PFSK-1 (cell line): ENCODE results near the gene VAMP5.

Experiments used
- FOXP2 ChIP-seq: optimal IDR thresholded peaks from 2 replicates; pipeline ENCODE3; 2011; ENCODE audit warnings: borderline replicate concordance, control low read depth, inconsistent platforms; ENCODE audit not compliant: insufficient read depth; ENCODE audit errors: extremely low read length, extremely low read depth
- POLR2AphosphoS5 ChIP-seq: IDR thresholded peaks from 2 replicates; pipeline ENCODE4 v1.6.1; 2012; ENCODE audit warnings: low read depth, mild to moderate bottlenecking, control low read depth, low read length, moderate library complexity
- SIN3A ChIP-seq: IDR thresholded peaks from 2 replicates; pipeline ENCODE4 v1.6.1; 2012; ENCODE audit warnings: mild to moderate bottlenecking, low read length, moderate library complexity, borderline replicate concordance; ENCODE audit not compliant: insufficient read depth
- TAF1 ChIP-seq: IDR thresholded peaks from 2 replicates; pipeline ENCODE4 v1.6.1; 2012; ENCODE audit warnings: low read length, control low read depth, borderline replicate concordance; ENCODE audit not compliant: insufficient read depth
- TF ChIP-seq, protein P1 (sequence below), 2 experiments: IDR thresholded peaks; 2 replicates each; pipeline versions ENCODE4 v1.6.1 to v1.8.0; 2011 to 2012; ENCODE audit warnings: low read depth in 2 of 2, low read length in 2 of 2, control low read depth in 1 of 2, inconsistent platforms in 1 of 2, mild to moderate bottlenecking in 1 of 2, moderate library complexity in 1 of 2; ENCODE audit not compliant: insufficient read depth in 1 of 2

VAMP5 gene

DNA sequence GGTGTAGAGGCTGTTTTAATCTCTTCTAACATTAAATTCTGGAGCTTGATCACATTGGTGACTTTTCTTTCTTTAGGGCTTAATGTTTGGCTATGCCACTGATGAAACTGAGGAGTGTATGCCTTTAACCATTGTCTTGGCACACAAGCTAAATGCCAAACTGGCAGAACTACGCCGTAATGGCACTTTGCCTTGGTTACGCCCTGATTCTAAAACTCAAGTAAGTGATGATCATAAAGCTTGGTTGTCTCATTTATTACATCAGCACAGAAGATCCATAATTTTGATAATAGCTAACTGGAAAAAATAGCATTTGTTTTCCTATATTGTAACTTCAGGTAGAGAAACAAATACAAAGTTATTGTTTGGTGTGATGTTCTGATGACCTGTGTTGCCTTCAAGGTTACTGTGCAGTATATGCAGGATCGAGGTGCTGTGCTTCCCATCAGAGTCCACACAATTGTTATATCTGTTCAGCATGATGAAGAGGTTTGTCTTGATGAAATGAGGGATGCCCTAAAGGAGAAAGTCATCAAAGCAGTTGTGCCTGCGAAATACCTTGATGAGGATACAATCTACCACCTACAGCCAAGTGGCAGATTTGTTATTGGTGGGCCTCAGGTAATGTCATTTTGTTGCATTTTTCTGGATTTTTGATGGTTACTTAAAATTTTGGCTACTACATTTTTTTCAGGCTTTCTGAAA, 42.3 kb upstream of the VAMP5 start:
- TF ChIP-seq SIN3A (no peak; the same call in 1 of the 2 replicates), FOXP2 (no peak), POLR2AphosphoS5 (no peak)
- TF ChIP-seq, protein P1, sequence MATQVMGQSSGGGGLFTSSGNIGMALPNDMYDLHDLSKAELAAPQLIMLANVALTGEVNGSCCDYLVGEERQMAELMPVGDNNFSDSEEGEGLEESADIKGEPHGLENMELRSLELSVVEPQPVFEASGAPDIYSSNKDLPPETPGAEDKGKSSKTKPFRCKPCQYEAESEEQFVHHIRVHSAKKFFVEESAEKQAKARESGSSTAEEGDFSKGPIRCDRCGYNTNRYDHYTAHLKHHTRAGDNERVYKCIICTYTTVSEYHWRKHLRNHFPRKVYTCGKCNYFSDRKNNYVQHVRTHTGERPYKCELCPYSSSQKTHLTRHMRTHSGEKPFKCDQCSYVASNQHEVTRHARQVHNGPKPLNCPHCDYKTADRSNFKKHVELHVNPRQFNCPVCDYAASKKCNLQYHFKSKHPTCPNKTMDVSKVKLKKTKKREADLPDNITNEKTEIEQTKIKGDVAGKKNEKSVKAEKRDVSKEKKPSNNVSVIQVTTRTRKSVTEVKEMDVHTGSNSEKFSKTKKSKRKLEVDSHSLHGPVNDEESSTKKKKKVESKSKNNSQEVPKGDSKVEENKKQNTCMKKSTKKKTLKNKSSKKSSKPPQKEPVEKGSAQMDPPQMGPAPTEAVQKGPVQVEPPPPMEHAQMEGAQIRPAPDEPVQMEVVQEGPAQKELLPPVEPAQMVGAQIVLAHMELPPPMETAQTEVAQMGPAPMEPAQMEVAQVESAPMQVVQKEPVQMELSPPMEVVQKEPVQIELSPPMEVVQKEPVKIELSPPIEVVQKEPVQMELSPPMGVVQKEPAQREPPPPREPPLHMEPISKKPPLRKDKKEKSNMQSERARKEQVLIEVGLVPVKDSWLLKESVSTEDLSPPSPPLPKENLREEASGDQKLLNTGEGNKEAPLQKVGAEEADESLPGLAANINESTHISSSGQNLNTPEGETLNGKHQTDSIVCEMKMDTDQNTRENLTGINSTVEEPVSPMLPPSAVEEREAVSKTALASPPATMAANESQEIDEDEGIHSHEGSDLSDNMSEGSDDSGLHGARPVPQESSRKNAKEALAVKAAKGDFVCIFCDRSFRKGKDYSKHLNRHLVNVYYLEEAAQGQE (IDR thresholded peaks at IDR 0.05; ENCODE audit: insufficient read depth in 1 of 2, low read depth in 2 of 2, low read length in 2 of 2) = no peak

DNA sequence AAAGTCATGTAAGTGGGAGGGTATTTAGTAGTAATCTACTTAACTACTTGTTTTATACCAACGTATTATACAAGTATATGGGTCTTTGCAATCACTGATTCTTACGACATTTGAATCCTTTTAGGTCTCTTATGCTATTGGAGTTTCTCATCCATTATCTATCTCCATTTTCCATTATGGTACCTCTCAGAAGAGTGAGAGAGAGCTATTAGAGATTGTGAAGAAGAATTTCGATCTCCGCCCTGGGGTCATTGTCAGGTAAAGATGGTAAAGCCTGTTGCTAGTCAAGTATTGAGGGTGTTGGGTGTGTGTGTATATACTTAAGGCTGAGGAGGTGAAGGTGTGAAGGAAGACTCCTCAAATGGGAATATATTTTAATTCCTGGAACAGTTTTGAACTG, 41.5 kb upstream of the VAMP5 start:
- TF ChIP-seq SIN3A = no peak
- no peak for TF ChIP-seq POLR2AphosphoS5
- TF ChIP-seq FOXP2 = no peak
- TF ChIP-seq, protein P1 (IDR thresholded peaks at IDR 0.05; ENCODE audit: insufficient read depth in 1 of 2, low read depth in 2 of 2, low read length in 2 of 2) = no peak
- TF ChIP-seq TAF1 = no peak

DNA sequence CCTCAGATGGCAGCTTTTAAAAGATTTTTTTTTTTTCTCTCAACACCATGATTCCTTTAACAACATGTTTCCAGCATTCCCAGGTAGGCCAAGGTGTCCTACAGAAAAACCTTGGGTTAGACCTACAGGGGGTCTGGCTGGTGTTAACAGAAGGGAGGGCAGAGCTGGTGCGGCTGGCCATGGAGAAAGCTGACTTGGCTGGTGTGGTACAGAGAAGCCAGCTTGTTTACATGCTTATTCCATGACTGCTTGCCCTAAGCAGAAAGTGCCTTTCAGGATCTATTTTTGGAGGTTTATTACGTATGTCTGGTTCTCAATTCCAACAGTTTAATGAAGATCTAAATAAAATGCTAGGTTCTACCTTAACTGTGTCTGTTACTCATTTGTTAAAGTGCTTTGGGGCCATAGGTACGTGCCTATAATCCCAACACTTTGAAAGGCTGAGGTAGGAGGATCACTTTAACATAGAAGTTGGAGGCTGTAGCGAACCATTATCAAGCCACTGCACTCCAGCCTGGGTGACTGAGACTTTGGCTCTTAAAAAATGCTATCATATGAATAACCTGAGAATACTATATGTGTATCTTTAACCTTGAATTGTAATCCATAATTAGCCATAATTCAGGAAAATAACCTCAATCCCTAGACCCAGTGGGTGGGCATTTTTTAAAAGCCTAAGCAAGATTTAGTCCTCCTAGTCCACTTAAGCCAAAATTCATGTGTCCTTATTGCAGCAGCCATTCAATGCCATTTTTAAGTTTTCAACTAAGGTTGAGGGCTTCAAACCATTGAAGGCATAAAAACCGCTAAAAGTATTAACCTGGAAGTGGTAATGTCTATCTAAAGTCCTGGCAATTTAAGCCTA, 39.1 kb upstream of the VAMP5 start:
- TF ChIP-seq POLR2AphosphoS5 = peak; percentile 16; the same call in 1 of the 2 replicates

DNA sequence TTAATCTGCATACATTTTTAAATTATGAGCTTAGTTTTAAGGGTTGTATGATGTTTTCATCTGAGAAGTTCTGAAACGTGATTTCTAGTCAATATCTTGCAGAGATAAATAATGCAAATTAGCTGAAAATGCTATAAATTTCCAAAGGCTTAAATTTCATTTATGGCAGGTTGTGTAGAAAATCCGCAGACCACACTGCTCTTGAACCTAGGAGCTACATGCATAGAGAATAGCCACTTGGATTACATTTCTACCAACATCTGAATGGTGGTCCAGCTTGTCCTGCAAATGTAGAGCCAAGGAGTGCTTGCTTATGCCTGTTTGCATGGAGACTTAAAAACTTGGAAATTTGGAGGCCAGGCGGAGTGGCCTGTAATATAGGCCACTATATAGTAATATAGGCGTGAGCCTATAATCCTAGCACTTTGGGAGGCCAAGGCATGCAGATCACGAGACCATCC, 38.4 kb upstream of the VAMP5 start:
- TF ChIP-seq SIN3A (no peak), FOXP2 (no peak), POLR2AphosphoS5 (no peak), TAF1 (no peak)
- TF ChIP-seq, protein P1 (IDR thresholded peaks at IDR 0.05; ENCODE audit: insufficient read depth in 1 of 2, low read depth in 2 of 2, low read length in 2 of 2) = no peak

DNA sequence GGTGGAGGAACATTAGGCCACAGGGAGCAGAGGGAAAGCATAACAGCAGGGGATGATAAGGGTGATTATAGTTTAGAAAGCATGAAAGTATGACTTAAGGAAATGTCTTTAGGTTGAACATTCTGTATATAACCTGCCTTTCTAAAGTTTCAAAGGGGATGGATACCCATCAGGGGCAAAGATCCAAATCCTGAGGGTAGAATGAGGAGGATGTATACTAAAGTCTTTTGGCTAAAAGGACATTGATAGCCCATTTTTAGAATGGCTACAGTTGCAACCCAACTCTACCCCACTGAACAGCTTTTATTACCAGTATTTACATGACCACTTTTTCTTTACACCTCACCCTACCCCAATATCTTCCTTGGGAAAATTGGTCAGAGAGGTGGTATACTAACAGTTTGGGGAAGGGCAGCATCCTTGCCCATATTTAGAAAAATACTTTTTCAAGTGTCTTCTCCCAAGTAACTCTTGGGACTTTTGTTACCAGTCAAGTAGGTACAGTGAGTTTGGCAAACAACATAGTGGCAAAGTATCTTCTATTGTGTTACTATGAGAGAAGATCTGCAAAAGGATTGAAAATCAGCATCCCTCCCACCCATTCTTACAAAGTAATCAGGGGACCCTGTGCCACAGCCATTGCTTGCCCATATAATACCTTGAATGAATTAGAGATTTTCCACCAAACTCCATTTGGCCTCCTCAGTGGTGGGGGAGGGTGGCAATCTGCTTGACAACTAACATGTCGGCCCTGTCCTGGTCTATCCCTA, 37.0 kb upstream of the VAMP5 start:
- TF ChIP-seq, protein P1 (IDR thresholded peaks at IDR 0.05; ENCODE audit: insufficient read depth in 1 of 2, low read depth in 2 of 2, low read length in 2 of 2) = no peak
- TF ChIP-seq FOXP2 (no peak), TAF1 (no peak), SIN3A (no peak), POLR2AphosphoS5 (no peak)
